GM10847 (cell line): ENCODE results near the gene MBLAC1.
A peak's percentile ranks its signal among the peaks of the same experiment; 100 is the strongest.

Experiments used
- POLR2A ChIP-seq: IDR thresholded peaks from 2 replicates; pipeline ENCODE4 v1.6.1; 2011; ENCODE audit not compliant: insufficient read length; ENCODE audit errors: extremely low read depth

The MBLAC1 gene, protein sequence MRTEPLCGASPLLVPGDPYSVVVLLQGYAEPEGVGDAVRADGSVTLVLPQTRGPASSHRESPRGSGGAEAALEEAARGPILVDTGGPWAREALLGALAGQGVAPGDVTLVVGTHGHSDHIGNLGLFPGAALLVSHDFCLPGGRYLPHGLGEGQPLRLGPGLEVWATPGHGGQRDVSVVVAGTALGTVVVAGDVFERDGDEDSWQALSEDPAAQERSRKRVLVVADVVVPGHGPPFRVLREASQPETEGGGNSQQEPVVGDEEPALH

DNA sequence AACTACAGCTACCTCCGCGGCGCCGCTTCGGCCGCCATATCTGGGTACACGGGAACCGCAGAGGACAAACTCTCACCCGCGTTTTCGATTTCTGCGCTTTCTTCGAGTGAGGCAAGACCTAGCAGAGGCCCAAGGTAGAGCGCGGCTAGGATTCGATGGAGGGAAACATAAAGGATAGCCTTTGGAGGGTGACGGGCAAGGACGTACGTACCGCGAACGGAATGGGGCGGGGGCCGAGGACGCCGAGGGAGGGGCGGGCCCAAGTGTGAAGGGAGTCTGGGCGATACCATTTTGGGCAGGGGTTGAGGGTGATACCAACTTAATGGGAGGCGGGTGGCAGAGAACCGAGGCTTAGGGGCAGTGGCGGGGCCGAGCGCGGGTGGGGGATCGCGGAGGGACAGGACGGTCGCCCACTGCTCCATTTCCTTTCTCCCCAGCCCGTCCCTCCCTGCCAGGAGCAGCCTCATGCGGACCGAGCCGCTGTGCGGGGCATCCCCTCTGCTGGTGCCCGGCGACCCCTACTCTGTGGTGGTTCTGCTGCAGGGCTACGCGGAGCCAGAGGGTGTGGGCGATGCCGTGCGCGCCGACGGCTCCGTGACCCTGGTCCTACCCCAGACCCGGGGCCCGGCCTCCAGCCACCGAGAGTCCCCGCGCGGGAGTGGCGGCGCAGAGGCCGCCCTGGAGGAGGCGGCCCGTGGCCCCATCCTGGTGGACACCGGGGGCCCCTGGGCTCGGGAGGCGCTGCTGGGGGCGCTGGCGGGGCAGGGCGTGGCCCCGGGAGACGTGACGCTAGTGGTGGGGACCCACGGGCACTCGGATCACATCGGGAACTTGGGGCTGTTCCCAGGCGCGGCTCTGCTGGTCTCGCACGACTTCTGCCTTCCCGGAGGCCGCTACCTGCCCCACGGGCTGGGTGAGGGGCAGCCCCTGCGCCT is at the start of gene MBLAC1:
TSS of gene MBLAC1 (plus strand) at position 37 of the 935 bp plus-strand sequence. CDS start at position 466, 429 bp downstream.
- TF ChIP-seq POLR2A: peak; percentile 62

DNA sequence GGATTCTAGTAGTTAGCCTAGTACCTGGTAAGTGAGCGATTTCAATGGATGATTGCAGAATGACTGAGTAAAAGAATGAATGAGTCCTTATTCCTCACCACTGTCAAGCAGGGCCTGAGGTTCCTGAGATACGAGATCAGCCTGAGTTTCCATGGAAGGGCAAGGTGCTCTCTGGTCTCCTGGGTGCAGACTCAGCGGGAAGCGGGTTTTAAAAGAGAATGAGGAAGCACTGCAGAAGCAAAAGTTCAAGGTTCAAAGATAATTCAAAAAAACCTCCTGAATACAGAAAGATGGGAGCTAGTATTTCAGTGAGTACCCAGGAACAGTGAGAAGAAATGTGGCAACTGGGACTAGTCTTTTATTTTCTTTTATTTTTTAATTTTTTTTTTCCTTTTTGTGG is 49.6 kb upstream of the MBLAC1 start:
- TF ChIP-seq POLR2A: no peak

DNA sequence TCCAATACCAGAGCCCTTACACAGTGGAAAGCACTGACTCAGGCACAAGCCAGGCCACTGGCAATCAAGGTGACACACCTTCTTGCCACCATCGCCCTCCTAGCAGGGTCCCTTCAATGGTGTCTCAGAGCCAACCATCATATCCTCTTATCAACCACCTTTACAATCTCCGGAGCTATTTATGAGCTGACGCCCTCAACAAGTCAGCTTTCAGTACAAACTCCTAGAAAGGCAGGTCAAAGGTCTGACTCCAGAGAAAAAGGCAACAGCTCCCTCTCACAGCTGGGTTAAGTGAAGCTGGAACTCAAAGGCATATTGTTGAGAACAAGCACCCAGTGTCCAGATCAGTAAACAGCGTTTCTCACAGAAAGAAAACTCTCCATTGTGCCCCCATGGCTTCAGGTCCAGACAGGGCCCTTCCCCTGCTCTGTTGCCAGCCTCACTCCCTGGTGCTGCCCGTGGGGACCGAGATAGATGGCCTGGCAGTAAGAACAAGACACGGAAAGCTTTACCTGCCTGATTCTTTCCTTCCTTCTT is 47.7 kb upstream of the MBLAC1 start:
- no peak for TF ChIP-seq POLR2A

DNA sequence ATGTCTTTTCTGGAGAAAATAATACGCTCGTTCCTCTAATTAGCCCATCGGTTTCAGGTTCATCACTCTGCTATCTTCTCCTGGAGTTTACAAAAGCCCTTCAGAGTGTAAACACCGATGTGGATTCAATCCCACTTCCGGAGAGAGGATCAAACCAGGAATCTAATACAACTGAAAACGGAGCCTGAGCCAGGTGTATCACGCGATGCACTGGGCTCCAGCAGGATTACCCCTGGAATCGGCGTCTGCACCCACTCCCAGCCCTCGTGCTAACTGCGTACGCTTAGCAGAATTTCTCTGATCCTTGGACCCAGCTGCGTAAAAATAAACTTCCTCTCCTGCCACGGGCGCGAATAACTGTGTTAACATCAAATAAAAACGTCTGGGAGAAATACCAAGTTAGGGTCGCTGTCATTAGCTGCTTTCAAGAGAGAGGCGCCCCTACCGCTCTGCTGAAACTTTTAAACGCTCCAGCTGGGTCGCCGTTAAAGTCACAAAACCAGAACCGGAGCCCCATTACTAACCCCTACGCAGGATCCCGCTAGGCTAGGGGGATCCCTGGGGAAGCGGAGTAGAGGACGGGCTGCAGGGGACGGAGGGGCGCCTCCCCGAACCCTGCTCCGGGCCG is 45.7 kb upstream of the MBLAC1 start:
- TF ChIP-seq POLR2A: no peak

DNA sequence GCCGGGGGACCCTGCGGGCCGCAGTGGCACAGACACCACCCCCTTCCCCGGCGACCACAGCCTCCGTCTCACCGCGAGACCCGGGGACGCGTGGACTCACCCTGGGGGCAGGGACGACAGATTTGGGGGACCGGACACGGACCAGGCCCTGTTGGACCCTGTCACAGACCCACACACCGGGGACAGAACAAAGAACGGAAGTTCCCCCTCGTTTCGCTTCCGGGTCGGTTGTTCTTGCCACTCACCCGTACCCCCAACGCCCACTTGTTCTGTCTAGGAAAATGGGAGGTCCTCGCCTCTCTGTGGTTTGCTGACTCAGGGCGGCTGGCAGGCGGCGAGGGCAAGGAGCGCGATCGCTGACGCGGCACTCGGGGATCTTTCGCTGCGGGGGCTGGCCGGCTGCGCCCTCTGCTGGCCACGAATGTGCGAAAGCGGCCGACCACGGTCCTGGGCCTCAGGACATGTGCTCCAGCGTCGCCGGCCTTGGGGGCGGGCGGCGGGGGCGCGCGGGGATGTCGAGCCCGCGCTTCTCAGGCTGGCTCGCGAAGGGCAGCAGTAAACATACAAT is 45.1 kb upstream of the MBLAC1 start, which contains the start of gene ZNF3:
TSS of gene ZNF3 (minus strand) at position 189 of the 568 bp plus-strand sequence. CDS start 4,366 bp downstream, outside the sequence.
- peak; percentile 66 for TF ChIP-seq POLR2A

DNA sequence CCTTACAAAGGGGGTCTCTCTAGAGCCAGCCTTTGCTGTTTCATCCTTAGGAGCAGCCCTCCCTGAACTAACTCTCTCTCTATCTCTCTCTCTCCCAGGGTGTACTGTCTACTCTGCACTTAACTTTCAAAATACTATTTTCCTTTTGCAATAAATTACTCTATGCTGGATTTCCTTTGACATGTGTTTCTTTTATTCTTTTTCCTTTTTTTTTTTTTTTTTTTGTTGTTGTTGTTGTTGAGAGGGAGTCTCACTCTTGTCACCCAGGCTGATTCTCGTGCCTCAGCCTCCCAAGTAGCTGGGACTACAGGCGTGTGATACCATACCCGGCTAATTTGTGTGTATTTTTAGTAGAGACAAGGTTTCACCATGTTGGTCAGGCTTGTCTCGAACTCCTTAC is 43.8 kb upstream of the MBLAC1 start:
- TF ChIP-seq POLR2A: no peak

DNA sequence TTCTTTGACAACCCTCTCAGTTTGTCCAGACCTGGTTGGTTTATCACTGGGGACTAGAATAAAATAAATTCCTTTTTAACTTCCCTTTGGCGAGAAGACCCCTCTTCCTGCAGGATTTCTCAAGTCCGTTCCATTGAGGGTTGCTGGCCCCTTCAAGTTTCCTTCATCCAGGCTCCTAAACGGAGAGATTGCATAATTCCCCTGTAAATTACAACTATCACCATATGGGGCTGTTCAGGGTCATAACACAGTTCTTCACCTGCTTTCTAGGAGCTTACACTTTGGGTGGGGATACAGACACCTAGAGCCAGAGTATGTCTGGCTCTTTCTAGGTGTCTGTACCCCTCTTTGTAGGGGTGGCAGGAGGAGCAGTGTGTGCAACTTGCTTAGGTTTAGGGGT is 41.3 kb upstream of the MBLAC1 start:
- no peak for TF ChIP-seq POLR2A

DNA sequence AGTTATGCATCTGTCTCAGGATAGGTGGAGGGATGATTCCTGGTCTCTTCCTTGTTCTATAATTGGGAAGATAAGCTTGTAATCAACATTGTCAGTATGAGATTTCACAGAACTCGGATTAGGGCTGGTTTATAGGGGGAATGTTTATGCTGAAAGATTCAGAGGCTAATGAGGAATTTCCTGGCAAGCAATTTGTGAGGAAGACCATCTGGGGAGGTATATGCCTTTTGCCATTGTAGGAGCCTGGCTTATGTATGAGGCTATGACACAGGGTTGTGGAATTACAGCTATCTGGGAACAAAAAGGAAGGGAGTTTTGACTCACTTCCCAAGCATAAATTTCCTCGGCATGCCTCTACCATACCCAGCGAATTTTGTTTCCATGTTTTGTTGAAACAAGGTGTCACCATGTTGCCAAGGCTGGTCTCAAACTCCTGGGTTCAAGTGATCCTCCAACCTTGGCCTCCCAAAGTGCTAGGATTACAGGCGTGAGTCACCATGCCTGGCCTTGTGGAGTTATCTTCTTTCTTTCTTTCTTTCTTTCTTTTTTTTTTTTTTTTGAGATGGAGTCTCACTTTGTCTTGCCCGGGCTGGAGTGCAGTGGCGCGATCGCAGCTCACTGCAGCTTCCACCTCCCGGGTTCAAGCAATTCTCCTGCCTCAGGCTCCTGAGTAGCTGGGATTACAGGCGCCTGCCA is 39.6 kb upstream of the MBLAC1 start:
- no peak for TF ChIP-seq POLR2A

DNA sequence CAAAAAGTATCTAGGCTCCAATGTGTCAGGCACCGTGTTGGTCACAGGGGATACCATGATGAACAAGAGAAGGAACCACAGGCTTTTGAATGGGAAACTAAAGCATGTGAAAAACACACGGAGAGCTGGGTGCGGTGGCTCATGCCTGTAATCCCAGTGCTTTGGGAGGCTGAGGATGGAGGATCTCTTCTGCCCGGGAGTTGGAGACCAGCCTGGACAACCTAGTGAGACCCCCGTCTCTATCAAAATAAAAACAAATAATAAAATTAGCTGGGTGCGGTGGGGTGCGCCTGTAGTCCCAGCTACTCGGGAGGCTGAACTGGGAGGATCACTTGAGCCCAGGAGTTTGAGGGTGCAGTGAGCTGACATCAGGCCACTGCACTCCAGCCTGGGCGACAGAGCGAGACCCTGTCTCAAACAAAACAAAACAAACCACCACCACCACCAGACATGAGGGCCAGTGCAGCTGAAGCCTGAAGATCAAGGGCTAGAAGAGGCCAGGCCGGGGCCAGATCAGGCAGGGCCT is 38.6 kb upstream of the MBLAC1 start:
- TF ChIP-seq POLR2A: no peak

DNA sequence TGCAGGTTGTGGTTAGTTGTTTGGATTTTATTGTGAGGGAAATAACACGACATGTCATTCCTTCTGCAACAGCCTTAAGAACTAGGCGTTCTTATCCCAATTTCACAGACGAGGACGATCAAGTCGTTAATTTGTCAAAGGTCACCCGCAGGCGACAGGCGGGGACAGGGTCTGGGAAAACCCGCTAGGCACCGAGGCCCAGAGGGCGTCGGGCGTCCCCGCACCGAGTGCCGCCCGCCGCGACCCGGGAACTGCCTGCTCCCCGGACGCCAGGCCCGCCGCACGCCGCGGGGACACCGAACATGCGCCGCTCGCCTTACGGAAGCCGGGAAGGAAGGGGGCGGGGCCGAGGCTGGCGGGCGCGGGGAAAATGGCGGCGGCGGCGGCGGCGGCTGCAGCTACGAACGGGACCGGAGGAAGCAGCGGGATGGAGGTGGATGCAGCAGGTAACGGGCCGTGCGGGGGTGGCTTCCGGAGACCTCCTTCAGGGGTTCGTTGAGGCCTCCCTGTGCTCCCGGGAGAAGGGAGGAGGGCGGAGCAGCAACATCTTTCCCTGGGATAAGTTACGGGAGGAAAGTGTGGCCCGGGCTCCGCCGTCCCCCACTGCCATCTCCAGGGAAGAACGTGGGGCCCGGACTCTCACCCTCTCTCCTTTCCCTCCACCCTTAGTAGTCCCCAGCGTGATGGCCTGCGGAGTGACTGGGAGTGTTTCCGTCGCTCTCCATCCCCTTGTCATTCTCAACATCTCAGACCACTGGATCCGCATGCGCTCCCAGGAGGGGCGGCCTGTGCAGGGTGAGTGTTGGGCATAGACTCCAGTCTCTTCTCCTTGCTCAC is 37.9 kb upstream of the MBLAC1 start, which contains the start of gene COPS6:
TSS of gene COPS6 (plus strand) at position 349 of the 837 bp plus-strand sequence. CDS start at position 371, 22 bp downstream.
- TF ChIP-seq POLR2A: peak; percentile 96

DNA sequence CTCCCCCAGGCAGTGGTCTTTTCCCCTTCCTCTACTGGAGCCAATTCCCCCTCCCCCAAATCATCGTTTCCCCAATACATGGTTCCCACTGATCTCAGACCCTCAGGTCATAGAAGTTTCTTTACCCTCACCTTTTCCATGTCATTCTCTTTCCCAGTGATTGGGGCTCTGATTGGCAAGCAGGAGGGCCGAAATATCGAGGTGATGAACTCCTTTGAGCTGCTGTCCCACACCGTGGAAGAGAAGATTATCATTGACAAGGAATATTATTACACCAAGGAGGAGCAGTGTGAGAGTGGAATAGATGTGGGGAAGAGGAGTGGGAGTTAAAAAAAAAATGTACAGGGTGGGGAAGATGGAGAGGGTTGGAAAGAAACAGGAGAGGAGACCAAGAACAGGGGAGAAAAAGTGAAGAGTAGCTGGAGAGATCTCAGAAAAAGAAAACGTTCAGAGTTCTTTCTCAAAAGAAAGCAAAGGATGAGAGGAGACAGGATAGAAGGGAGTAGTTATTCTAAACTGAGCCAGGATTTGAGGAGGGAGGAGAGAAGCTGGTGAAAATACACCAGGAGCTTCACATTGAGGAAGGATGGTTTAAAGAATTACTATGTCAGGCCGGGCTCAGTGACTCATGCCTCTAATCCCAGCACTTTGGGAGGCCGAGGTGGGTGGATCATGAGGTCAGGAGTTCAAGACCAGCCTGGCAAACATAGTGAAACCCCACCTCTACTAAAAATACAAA is 37.1 kb upstream of the MBLAC1 start:
- no peak for TF ChIP-seq POLR2A
